Hepatocyte (in vitro differentiated cells): ENCODE measurements around the gene TUT7. TPM values are rescaled to one million over a fixed set of nuclear protein-coding genes. Genes with fewer than 3 reads are reported as not detected.

Experiments
- DNase-seq: peaks from one replicate; pipeline ENCODE4 v3.0.0-alpha.2; 2016; ENCODE audit warnings: low spot score
- H2AFZ ChIP-seq: fragments of 200-600 bp; sonication (generic); 2 replicates; pipeline ENCODE4 v1.6.0; 2016; ENCODE audit warnings: antibody characterized with exemption, mild to moderate bottlenecking
- H3K27ac ChIP-seq: fragments of 200-600 bp; sonication (generic); 2 replicates; pipeline ENCODE4 v1.5.1; 2016; ENCODE audit warnings: mild to moderate bottlenecking
- H3K27me3 ChIP-seq: fragments of 200-600 bp; sonication (generic); 2 replicates; pipeline ENCODE4 v1.6.1; 2016
- H3K36me3 ChIP-seq: fragments of 200-600 bp; sonication (generic); replicated peaks from 2 replicates; pipeline ENCODE4 v1.5.1; 2016; ENCODE audit warnings: low read depth; ENCODE audit not compliant: insufficient read depth
- H3K4me1 ChIP-seq: fragments of 200-600 bp; sonication (generic); 2 replicates; pipeline ENCODE4 v1.5.1; 2016; ENCODE audit warnings: mild to moderate bottlenecking, moderate library complexity; ENCODE audit not compliant: insufficient read depth
- H3K4me2 ChIP-seq: fragments of 200-600 bp; sonication (generic); 2 replicates; pipeline ENCODE4 v1.6.0; 2016
- H3K4me3 ChIP-seq: fragments of 200-600 bp; sonication (generic); 2 replicates; pipeline ENCODE4 v1.5.1; 2016; ENCODE audit warnings: mild to moderate bottlenecking
- H3K79me2 ChIP-seq: fragments of 200-600 bp; sonication (generic); 2 replicates; pipeline ENCODE4 v1.6.0; 2017; ENCODE audit warnings: mild to moderate bottlenecking
- H3K9me2 ChIP-seq: fragments of 200-600 bp; sonication (generic); replicated peaks from 2 replicates; pipeline ENCODE4 v1.6.0; 2017; ENCODE audit warnings: mild to moderate bottlenecking; ENCODE audit not compliant: insufficient read depth
- H3K9me3 ChIP-seq: fragments of 200-600 bp; sonication (generic); 2 replicates; pipeline ENCODE4 v1.5.1; 2016; ENCODE audit warnings: low read depth, mild to moderate bottlenecking
- H4K20me1 ChIP-seq: fragments of 200-600 bp; sonication (generic); 2 replicates; pipeline ENCODE4 v1.6.0; 2016; ENCODE audit warnings: mild to moderate bottlenecking; ENCODE audit not compliant: insufficient read depth, poor library complexity, severe bottlenecking
- CTCF ChIP-seq: fragments of 200-600 bp; sonication (generic); IDR thresholded peaks from 2 replicates; pipeline ENCODE4 v1.5.1; 2016; ENCODE audit warnings: antibody characterized with exemption, mild to moderate bottlenecking; ENCODE audit not compliant: poor library complexity
- EZH2 ChIP-seq: fragments of 200-600 bp; sonication (generic); IDR thresholded peaks from 2 replicates; pipeline ENCODE4 v1.6.1; 2016; ENCODE audit warnings: antibody characterized with exemption, mild to moderate bottlenecking, borderline replicate concordance
- EZH2phosphoT487 ChIP-seq: fragments of 200-600 bp; sonication (generic); IDR thresholded peaks from one replicate; pipeline ENCODE4 v1.6.1; 2018; ENCODE audit warnings: antibody characterized with exemption, mild to moderate bottlenecking, low read depth, moderate library complexity; ENCODE audit not compliant: unreplicated experiment, severe bottlenecking
- WGBS: methylation state at CpG from one replicate; pipeline ENCODE4 v1.1.6; 2016; ENCODE audit warnings: low lambda C conversion rate; ENCODE audit errors: missing lambda C conversion rate; 5-methylcytosine and 5-hydroxymethylcytosine counted together
- polyA plus RNA-seq: library from polyadenylated mRNA; unstranded; fragments of >200 nt; fragmentation: Nextera tagmentation; extraction: Ambion mirVana; gene quantifications from 2 replicates; pipeline ENCODE4 v1.2.1, GENCODE V29; 2016
- total RNA-seq: library from RNA; depleted of rRNA; stranded (reverse); fragments of >200 nt; gene quantifications from 2 replicates; pipeline ENCODE4 v1.2.3, GENCODE V29; 2014

The TUT7 gene
- total and polyA plus RNA-seq, 2 experiments from 2014 or later: 21.5 to 33.1 TPM

- Histone ChIP-seq H3K27ac (no peak within 1 kb of the TSS), H2AFZ (no peak within 1 kb of the TSS), H3K79me2 (no peaks in the 10 kb centered on the region), H3K9me2 (no peaks in the 10 kb centered on the region), H3K27me3 (no peaks in the 10 kb centered on the region), H3K9me3 (no peaks in the 10 kb centered on the region), H3K4me2 (no peak within 1 kb of the TSS), H4K20me1 (no peaks in the 10 kb centered on the region), H3K36me3 (no peaks in the 10 kb centered on the region), H3K4me3 (no peak within 1 kb of the TSS), H3K4me1 (no peaks in the 10 kb centered on the region)
- 90% methylated on average over 8 of the region's 8 CpGs for WGBS
- TF ChIP-seq EZH2 (no peak), EZH2phosphoT487 (no peak), CTCF (no peak)
- no peak for DNase-seq
Observed at GRCh38 chr9:86259557-86259956, 94.7 kb downstream of the TUT7 start, which contains the start of gene C9orf153. Gene C9orf153 (minus strand): TSS chr9:86259657. CDS start chr9:86229603, 30,054 bp downstream.

- H2AFZ ChIP-seq: no peak overlapping the region
- no peak overlapping the region for H3K4me3 ChIP-seq
- H3K9me3 ChIP-seq: no peaks in the 10 kb centered on the region
- H4K20me1 ChIP-seq: no peaks in the 10 kb centered on the region
- 100% methylated on average over 2 of the region's 2 CpGs for WGBS
- H3K27ac ChIP-seq: no peak overlapping the region
- TF ChIP-seq CTCF (no peak), EZH2phosphoT487 (no peak), EZH2 (no peak)
- H3K27me3 ChIP-seq: no peaks in the 10 kb centered on the region
- no peak for DNase-seq
- H3K79me2 ChIP-seq: no peaks in the 10 kb centered on the region
- H3K9me2 ChIP-seq: no peaks in the 10 kb centered on the region
- no peaks in the 10 kb centered on the region for H3K4me1 ChIP-seq
- no peaks in the 10 kb centered on the region for H3K36me3 ChIP-seq
- no peak overlapping the region for H3K4me2 ChIP-seq
Observed at GRCh38 chr9:86257391-86257790, 96.8 kb downstream of the TUT7 start.

GRCh38 chr9:86256653-86257052 is 97.6 kb downstream of the TUT7 start:
- Histone ChIP-seq H3K4me2 (no peak overlapping the region), H3K9me2 (no peaks in the 10 kb centered on the region), H3K27ac (no peak overlapping the region), H4K20me1 (no peaks in the 10 kb centered on the region), H3K36me3 (no peaks in the 10 kb centered on the region), H3K4me1 (no peaks in the 10 kb centered on the region), H2AFZ (no peak overlapping the region), H3K9me3 (no peaks in the 10 kb centered on the region), H3K4me3 (no peak overlapping the region), H3K27me3 (no peaks in the 10 kb centered on the region), H3K79me2 (no peaks in the 10 kb centered on the region)
- TF ChIP-seq EZH2: no peak
- TF ChIP-seq CTCF: no peak
- TF ChIP-seq EZH2phosphoT487: no peak
- no peak for DNase-seq
- 88% methylated on average over 3 of the region's 3 CpGs for WGBS

GRCh38 chr9:86253577-86253976 is 100.6 kb downstream of the TUT7 start:
- H3K27me3 ChIP-seq: no peaks in the 10 kb centered on the region
- WGBS: 97% methylated on average over 3 of the region's 3 CpGs
- H4K20me1 ChIP-seq: no peaks in the 10 kb centered on the region
- no peak overlapping the region for H3K27ac ChIP-seq
- TF ChIP-seq EZH2 (no peak), CTCF (no peak), EZH2phosphoT487 (no peak)
- no peaks in the 10 kb centered on the region for H3K9me2 ChIP-seq
- no peak overlapping the region for H2AFZ ChIP-seq
- no peak overlapping the region for H3K4me3 ChIP-seq
- no peak overlapping the region for H3K4me2 ChIP-seq
- no peaks in the 10 kb centered on the region for H3K9me3 ChIP-seq
- no peaks in the 10 kb centered on the region for H3K36me3 ChIP-seq
- no peaks in the 10 kb centered on the region for H3K4me1 ChIP-seq
- H3K79me2 ChIP-seq: no peaks in the 10 kb centered on the region
- no peak for DNase-seq
